HUES64 (cell line): ENCODE results near the gene ZNF775.

Experiments used
- H3K27ac ChIP-seq: 2 replicates; pipeline ENCODE4 v1.7.0; 2013; ENCODE audit warnings: low read depth, low read length, inconsistent platforms
- H3K27me3 ChIP-seq: 2 replicates; pipeline ENCODE4 v1.6.1; 2013; ENCODE audit warnings: mild to moderate bottlenecking, low read length; ENCODE audit not compliant: insufficient read depth
- H3K36me3 ChIP-seq: 2 replicates; pipeline ENCODE4 v1.6.1; 2013; ENCODE audit warnings: mild to moderate bottlenecking, low read length; ENCODE audit not compliant: insufficient read depth
- H3K4me1 ChIP-seq: 2 replicates; pipeline ENCODE4 v1.6.1; 2013; ENCODE audit warnings: mild to moderate bottlenecking, low read length, moderate library complexity; ENCODE audit not compliant: insufficient read depth
- H3K4me3 ChIP-seq: 2 replicates; pipeline ENCODE4 v1.5.1; 2013; ENCODE audit warnings: mild to moderate bottlenecking, low read length, moderate library complexity
- H3K9ac ChIP-seq: 2 replicates; pipeline ENCODE4 v1.6.1; 2013; ENCODE audit warnings: mild to moderate bottlenecking, low read depth, low read length
- H3K9me3 ChIP-seq: 2 replicates; pipeline ENCODE4 v1.6.1; 2013; ENCODE audit warnings: low read depth, low read length; ENCODE audit not compliant: insufficient read depth
- WGBS: fragments of 150-250, 120-280 bp; methylation state at CpG from one replicate; pipeline ENCODE4 v1.1.7; 2013; ENCODE audit warnings: missing lambda C conversion rate; 5-methylcytosine and 5-hydroxymethylcytosine counted together

The ZNF775 gene

GRCh38 chr7:150398108-150398964 is 19.2 kb downstream of the ZNF775 start:
- H3K27ac ChIP-seq: peak overlapping the region; percentile 98
- WGBS: 93% methylated on average over 27 of the region's 27 CpGs
- H3K36me3 ChIP-seq: peaks cover 18% of the 10 kb centered on the region; the same call in 1 of the 2 replicates
- H3K9me3 ChIP-seq: no peaks in the 10 kb centered on the region
- peaks cover 62% of the 10 kb centered on the region for H3K4me1 ChIP-seq
- H3K27me3 ChIP-seq: no peaks in the 10 kb centered on the region
- H3K4me3 ChIP-seq: no peak overlapping the region
- H3K9ac ChIP-seq: no peak overlapping the region

DNA sequence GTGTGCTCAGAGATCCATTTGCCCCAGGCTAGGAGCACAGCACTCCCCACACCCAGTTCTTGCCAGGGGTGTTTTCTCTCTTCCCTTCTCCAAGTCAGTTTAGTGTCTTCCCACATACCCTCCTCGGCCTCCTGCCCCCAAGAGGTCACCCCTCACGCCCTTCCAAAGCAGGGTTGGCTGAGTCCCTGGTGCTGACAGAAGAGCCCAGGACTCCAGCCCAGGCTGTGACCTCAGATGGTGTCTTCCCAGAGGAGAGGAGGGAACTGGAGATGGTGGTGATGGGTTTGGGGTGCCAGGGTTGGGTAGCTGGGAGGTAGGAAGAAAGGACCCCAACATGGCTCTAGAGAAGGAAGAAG is 19.8 kb downstream of the ZNF775 start:
- 95% methylated on average over 2 of the region's 2 CpGs for WGBS
- Histone ChIP-seq H3K4me3 (no peak overlapping the region), H3K4me1 (peaks cover 64% of the 10 kb centered on the region), H3K36me3 (peaks cover 18% of the 10 kb centered on the region; the same call in 1 of the 2 replicates), H3K9me3 (no peaks in the 10 kb centered on the region), H3K27ac (peak overlapping the region; percentile 98), H3K27me3 (no peaks in the 10 kb centered on the region), H3K9ac (peak overlapping the region; percentile 9; the same call in 1 of the 2 replicates)

GRCh38 chr7:150399421-150400007 is 20.4 kb downstream of the ZNF775 start:
- no peaks in the 10 kb centered on the region for H3K27me3 ChIP-seq
- peaks cover 65% of the 10 kb centered on the region for H3K4me1 ChIP-seq
- peak overlapping the region; percentile 59 for H3K9ac ChIP-seq
- peaks cover 18% of the 10 kb centered on the region; the same call in 1 of the 2 replicates for H3K36me3 ChIP-seq
- H3K9me3 ChIP-seq: no peaks in the 10 kb centered on the region
- 59% methylated on average over 15 of the region's 15 CpGs for WGBS
- H3K27ac ChIP-seq: peak overlapping the region; percentile 98
- H3K4me3 ChIP-seq: no peak overlapping the region

- peak overlapping the region; percentile 59 for H3K9ac ChIP-seq
- peak overlapping the region; percentile 98 for H3K27ac ChIP-seq
- no peaks in the 10 kb centered on the region for H3K9me3 ChIP-seq
- H3K4me3 ChIP-seq: no peak overlapping the region
- H3K27me3 ChIP-seq: no peaks in the 10 kb centered on the region
- peaks cover 62% of the 10 kb centered on the region for H3K4me1 ChIP-seq
- WGBS: 55% methylated on average over 11 of the region's 11 CpGs
- peaks cover 18% of the 10 kb centered on the region; the same call in 1 of the 2 replicates for H3K36me3 ChIP-seq
These were observed 21.1 kb downstream of the ZNF775 start for GRCh38 chr7:150400008-150400787.

DNA sequence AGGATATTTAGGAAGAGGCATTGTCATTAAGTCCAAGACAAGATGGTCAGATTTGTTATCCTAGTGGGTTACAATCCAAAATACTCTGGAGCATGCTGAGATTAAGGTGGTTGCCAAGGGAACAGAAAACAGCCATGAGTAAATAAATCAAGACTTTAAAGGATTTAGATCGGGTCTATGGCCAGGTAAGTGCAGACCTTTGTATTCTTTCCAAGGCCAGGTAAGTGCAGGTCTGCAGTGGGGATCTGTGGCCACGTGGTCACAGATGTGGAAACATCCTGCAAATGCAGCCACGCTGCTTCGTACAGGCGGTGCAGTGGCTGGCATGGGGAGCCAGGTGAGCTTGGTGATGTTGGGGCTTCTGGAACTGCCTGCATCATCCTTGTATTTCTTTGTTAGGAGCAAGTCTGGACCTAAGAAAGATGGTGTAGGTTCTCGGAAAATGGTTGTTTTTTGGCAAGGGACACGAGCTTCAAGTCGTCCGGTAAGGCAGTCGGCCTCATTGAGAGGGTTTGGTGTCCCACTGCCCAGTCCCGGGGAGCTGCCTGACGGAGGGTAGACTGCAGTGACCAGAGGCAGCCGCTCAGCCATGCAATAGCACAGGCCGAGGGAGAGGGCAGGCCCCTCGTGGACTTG is 21.8 kb downstream of the ZNF775 start:
- Histone ChIP-seq H3K4me1 (peaks cover 57% of the 10 kb centered on the region), H3K9me3 (no peaks in the 10 kb centered on the region), H3K27me3 (no peaks in the 10 kb centered on the region), H3K27ac (peak overlapping the region; percentile 98), H3K36me3 (peaks cover 14% of the 10 kb centered on the region; the same call in 1 of the 2 replicates), H3K4me3 (no peak overlapping the region), H3K9ac (peak overlapping the region; percentile 59)
- 79% methylated on average over 15 of the region's 15 CpGs for WGBS

- no peak overlapping the region for H3K4me3 ChIP-seq
- H3K36me3 ChIP-seq: peaks cover 11% of the 10 kb centered on the region; the same call in 1 of the 2 replicates
- H3K9me3 ChIP-seq: no peaks in the 10 kb centered on the region
- peak overlapping the region; percentile 59 for H3K9ac ChIP-seq
- H3K4me1 ChIP-seq: peaks cover 58% of the 10 kb centered on the region
- H3K27ac ChIP-seq: peak overlapping the region; percentile 98
- 71% methylated on average over 1 of the region's 1 CpG for WGBS
- H3K27me3 ChIP-seq: no peaks in the 10 kb centered on the region
These were observed 22.3 kb downstream of the ZNF775 start for GRCh38 chr7:150401424-150401790.

DNA sequence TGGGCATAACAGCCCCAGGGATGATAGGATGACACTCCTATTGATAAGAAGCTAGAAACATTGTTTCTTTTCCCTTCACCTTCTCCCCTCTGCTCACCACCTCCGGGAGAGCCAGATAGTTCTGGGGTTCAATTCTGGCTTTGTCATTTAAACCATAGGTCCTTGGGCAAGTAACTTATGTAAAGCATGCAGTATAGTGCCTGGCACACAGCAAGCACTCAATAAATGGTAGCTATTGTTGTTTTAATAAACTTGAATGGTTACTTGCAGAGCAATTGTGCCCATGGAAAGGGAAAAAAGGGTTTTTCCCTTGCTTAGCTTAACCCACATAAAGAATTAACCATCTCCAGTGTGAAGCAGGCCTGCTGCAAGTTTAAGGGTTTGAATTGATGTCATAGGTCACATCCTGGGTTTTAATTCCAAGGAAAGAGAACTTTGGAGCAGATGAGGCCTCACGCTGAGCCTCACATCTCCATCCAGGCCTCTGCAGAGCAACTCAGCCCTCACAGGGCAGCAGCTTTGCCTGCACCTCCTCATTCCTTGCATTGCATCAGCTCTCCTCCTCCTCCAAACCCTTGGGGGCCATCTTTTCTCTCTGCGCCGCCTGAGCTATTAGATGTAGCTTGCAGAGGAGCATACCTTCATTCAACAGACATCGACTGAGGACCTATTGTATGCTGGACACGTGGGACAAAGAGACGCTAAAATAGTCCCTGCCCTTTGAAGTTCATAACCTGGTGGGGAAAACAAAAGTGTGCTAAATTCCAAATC is 22.9 kb downstream of the ZNF775 start:
- peak overlapping the region; percentile 81 for H3K9ac ChIP-seq
- peaks cover 7% of the 10 kb centered on the region; the same call in 1 of the 2 replicates for H3K36me3 ChIP-seq
- 8% methylated on average over 7 of the region's 7 CpGs for WGBS
- no peaks in the 10 kb centered on the region for H3K27me3 ChIP-seq
- no peaks in the 10 kb centered on the region for H3K9me3 ChIP-seq
- H3K4me1 ChIP-seq: peaks cover 64% of the 10 kb centered on the region
- peak overlapping the region; percentile 98 for H3K27ac ChIP-seq
- H3K4me3 ChIP-seq: no peak overlapping the region

DNA sequence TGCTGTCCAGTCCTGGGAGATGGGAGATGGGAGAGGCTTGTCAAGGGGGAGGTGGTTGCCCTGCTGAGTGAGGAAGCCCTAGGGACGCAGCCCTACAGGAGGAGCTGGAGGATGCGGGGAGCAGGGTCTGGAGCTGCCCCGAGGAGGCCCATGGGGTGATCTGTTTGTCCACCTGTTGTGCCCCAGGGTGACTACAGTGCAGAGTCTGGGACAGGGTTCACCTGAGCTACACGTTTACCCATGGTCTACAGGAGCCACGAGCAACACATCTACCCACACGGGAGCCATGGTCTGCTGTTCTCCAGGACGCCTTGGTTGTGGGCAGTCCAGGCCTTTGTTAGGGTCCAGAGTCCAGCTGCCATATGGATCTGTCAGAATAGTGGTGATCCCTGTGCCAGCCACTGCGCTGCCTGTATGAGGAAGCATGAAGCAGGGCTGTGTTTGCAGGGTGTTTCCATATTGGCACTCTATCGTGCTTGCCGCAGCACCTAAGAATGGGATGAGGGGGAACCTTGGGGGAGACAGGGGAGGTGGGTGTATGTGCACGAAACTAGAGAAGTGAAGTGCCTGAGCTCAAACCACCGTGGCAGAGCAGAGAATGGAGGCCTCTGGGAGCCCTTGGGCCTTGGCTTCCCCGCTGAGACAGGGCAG is 23.7 kb downstream of the ZNF775 start:
- Histone ChIP-seq H3K4me3 (no peak overlapping the region), H3K36me3 (peaks cover 7% of the 10 kb centered on the region; the same call in 1 of the 2 replicates), H3K4me1 (peaks cover 66% of the 10 kb centered on the region), H3K9me3 (no peaks in the 10 kb centered on the region), H3K27me3 (no peaks in the 10 kb centered on the region), H3K9ac (peak overlapping the region; percentile 81), H3K27ac (peak overlapping the region; percentile 98)
- WGBS: 68% methylated on average over 13 of the region's 13 CpGs

DNA sequence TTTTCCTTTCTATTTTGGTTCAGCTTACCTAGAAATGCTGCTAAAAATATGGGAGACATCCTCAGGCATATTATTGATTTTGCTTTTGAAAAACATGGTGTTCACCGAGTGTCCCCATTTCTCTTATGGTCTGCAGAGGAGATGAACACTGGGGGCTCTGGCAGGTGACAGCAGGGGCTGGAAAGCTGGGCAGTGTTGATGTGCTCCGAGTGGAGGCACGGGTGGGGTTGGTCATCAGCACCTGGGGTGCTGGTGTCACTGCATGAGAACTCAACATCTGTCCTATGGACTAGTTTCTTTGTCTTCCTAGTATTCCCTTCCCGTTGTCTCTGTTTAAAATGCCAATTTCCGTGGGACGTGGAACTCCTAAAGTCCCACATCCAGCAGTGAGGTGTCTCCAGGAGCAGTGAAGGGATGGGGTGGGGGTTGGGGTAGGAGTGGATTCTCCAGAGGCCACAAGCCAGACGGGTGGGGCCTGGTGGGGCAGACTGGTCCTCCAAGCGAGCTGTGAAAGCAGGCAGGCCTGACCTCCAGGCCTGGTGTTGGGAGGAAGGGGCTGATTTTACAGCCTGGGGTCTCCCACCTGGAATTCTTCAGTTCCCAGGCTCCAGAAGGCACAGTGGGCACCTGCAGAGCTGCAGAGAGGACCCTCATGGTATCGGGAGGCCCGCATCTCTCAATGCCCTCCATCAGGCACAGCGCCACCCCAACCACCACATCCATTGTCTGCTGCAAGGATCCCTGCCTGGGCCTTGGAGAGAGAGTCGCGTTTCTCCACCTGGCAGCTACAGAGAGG is 24.4 kb downstream of the ZNF775 start:
- H3K9ac ChIP-seq: peak overlapping the region; percentile 81

More for the DNA sequence above, 24.4 kb downstream of the ZNF775 start:
- Histone ChIP-seq H3K36me3 (peaks cover 4% of the 10 kb centered on the region; the same call in 1 of the 2 replicates), H3K9me3 (no peaks in the 10 kb centered on the region), H3K4me3 (no peak overlapping the region), H3K27me3 (no peaks in the 10 kb centered on the region), H3K4me1 (peaks cover 66% of the 10 kb centered on the region), H3K27ac (peak overlapping the region; percentile 98)
- 78% methylated on average over 13 of the region's 13 CpGs for WGBS
